K562 (cell line): ENCODE measurements around the gene FGR. TPM values are rescaled to one million over a fixed set of nuclear protein-coding genes. Genes with fewer than 3 reads are reported as not detected.

Experiments used
- ATAC-seq: fragments of 200-7000 bp; cut with Tn5 transposase; 3 replicates; pipeline ENCODE4 v1.9.1; 2020; ENCODE audit warnings: moderate library complexity
- BruUV-seq: library from RNA; stranded (reverse); fragments of 400-500 nt; replicated peaks from 2 replicates; lab custom pipeline; 2021; lab: Mats Ljungman, UMichigan
- CTCF ChIA-PET: fragments of 300-600 bp; formaldehyde crosslinking; extraction: SDS; loops from one replicate; lab custom pipeline; 2021; ENCODE audit warnings: low intra/inter-chr PET ratio; lab: Yijun Ruan, JAX
- POLR2A ChIA-PET: fragments of 300-600, 350-650 bp; sonication (Branson Sonifier 250); formaldehyde crosslinking; extraction: SDS; loops from one replicate; lab custom pipeline; 2021; ENCODE audit warnings: antibody characterized with exemption, inconsistent platforms; lab: Yijun Ruan, JAX
- DNase-seq, 4 experiments: peaks; one replicate each; pipeline versions ENCODE4 v3.0.0 to v3.0.0-alpha.2; 2011 to 2018; ENCODE audit warnings: low spot score in 3 of 4, mixed read lengths in 3 of 4; ENCODE audit errors: extremely low read depth in 1 of 4
- FAIRE-seq: peaks from 2 replicates; lab custom pipeline; 2011; peaks lifted over from hg19 to GRCh38; lab: Jason Lieb, UNC
- H2AFZ ChIP-seq: 2 replicates; pipeline ENCODE4 v1.6.0; 2011; ENCODE audit warnings: low read depth, low read length, control low read depth, inconsistent platforms
- H3K27ac ChIP-seq: fragments of 200-600 bp; 3 replicates; pipeline ENCODE4 v1.8.0; 2011; ENCODE audit warnings: low read depth, mild to moderate bottlenecking, control low read depth, inconsistent platforms, low read length, moderate library complexity, mixed read lengths; ENCODE audit errors: extremely low read depth
- H3K27me3 ChIP-seq, 2 experiments: fragments of 300-600 bp in 1 of 2; 2 replicates in 1 of 2; 3 replicates in 1 of 2; pipeline versions ENCODE4 v1.6.0 to v1.8.0; 2011; ENCODE audit warnings: inconsistent platforms in 2 of 2, low read length in 2 of 2, mild to moderate bottlenecking in 1 of 2, mixed read lengths in 1 of 2, moderate library complexity in 1 of 2; ENCODE audit not compliant: control insufficient read depth in 2 of 2, insufficient read depth in 2 of 2
- H3K36me3 ChIP-seq: fragments of 300-600 bp; 3 replicates; pipeline ENCODE4 v1.8.0; 2011; ENCODE audit warnings: mild to moderate bottlenecking, low read length, inconsistent platforms; ENCODE audit not compliant: control insufficient read depth, insufficient read depth
- H3K4me1 ChIP-seq, 2 experiments: fragments of 200-600 bp in 1 of 2; replicated peaks in 1 of 2; 2 replicates in 1 of 2; 3 replicates in 1 of 2; pipeline versions ENCODE4 v1.5.1 to v1.8.0; 2011; ENCODE audit warnings: inconsistent platforms in 2 of 2, low read length in 2 of 2, mild to moderate bottlenecking in 1 of 2, mixed read lengths in 1 of 2, moderate library complexity in 1 of 2; ENCODE audit not compliant: control insufficient read depth in 2 of 2, insufficient read depth in 2 of 2
- H3K4me2 ChIP-seq: 2 replicates; pipeline ENCODE4 v1.6.1; 2011; ENCODE audit warnings: low read length, control low read depth, inconsistent platforms, mixed read lengths; ENCODE audit not compliant: insufficient read depth
- H3K4me3 ChIP-seq: fragments of 200-600 bp; sonication (generic), shearing (Covaris generic); 2 replicates; pipeline ENCODE4 v1.5.1; 2016; ENCODE audit warnings: control low read depth, inconsistent platforms
- H3K79me2 ChIP-seq: fragments of 200-600 bp; 3 replicates; pipeline ENCODE4 v1.8.0; 2011; ENCODE audit warnings: low read length, inconsistent platforms; ENCODE audit not compliant: control insufficient read depth, insufficient read depth
- H3K9ac ChIP-seq, 2 experiments: 2 replicates each; pipeline versions ENCODE4 v1.6.0 to v1.6.1; 2011; ENCODE audit warnings: low read depth in 2 of 2, low read length in 2 of 2, control low read depth in 1 of 2, inconsistent platforms in 1 of 2, mild to moderate bottlenecking in 1 of 2, mixed read lengths in 1 of 2; ENCODE audit not compliant: insufficient read depth in 1 of 2
- H3K9me1 ChIP-seq: one replicate; pipeline ENCODE4 v1.6.0; 2011; ENCODE audit warnings: inconsistent platforms, mild to moderate bottlenecking, low read length, moderate library complexity; ENCODE audit not compliant: control insufficient read depth, insufficient read depth
- H3K9me3 ChIP-seq: replicated peaks from 2 replicates; pipeline ENCODE4 v1.5.1; 2011; ENCODE audit warnings: low read depth, low read length, inconsistent platforms; ENCODE audit not compliant: control insufficient read depth, insufficient read depth
- H4K20me1 ChIP-seq: replicated peaks from 2 replicates; pipeline ENCODE4 v1.6.1; 2011; ENCODE audit warnings: low read length, inconsistent platforms, mixed read lengths; ENCODE audit not compliant: control insufficient read depth, insufficient read depth
- CREM ChIP-seq: IDR thresholded peaks from 2 replicates; pipeline ENCODE4 v1.6.1; 2014; ENCODE audit warnings: antibody characterized with exemption, low read depth
- SRSF9 ChIP-seq: fragments of 200-400 bp; formaldehyde crosslinking; IDR thresholded peaks from 2 replicates; pipeline ENCODE4 v1.6.1; 2017; ENCODE audit warnings: low read depth, low read length, borderline replicate concordance
- ZNF134 ChIP-seq: fragments of 250-450 bp; sonication (Bioruptor Pico); conservative IDR thresholded peaks from 2 replicates; pipeline ENCODE4 v1.4.0; 2020
- WGBS: fragments of 100-300 bp; shearing (Covaris generic); methylation state at CpG from one replicate; pipeline ENCODE4 v1.1.6; 2016; ENCODE audit warnings: low coverage, mixed read lengths; ENCODE audit not compliant: insufficient coverage; ENCODE audit errors: missing lambda C conversion rate; 5-methylcytosine and 5-hydroxymethylcytosine counted together
- in situ Hi-C: fragments of 300-500 bp; cut with MboI; formaldehyde crosslinking; loops from 4 replicates; pipeline ENCODE4 v1.15.0; 2018; ENCODE audit warnings: inconsistent platforms, mixed read lengths
- intact Hi-C: fragments of 100-400 bp; cut with micrococcal nuclease; formaldehyde crosslinking; loops from 2 replicates; pipeline ENCODE4 v1.14.2; 2022
- polyA plus RNA-seq, 8 experiments: library from polyadenylated mRNA; depleted of rRNA in 4 of 8; stranded (reverse) in 5 of 8; unstranded in 3 of 8; fragments of >200 nt; fragmentation: Nextera tagmentation in 2 of 8; fragmentation: Illumina TruSeq in 1 of 8; extraction: Ambion mirVana in 2 of 8; extraction: Trizol in 1 of 8; gene quantifications; 2 replicates each; pipeline versions ENCODE4 v1.2.1 to v1.2.3, GENCODE V29; 2011 to 2014; ENCODE audit warnings: inconsistent platforms in 1 of 8, missing spikeins in 1 of 8
- total RNA-seq, 7 experiments: library from RNA; depleted of rRNA in 6 of 7; stranded (reverse); fragments of >200 nt in 6 of 7; fragmentation: Illumina TruSeq in 2 of 7; extraction: Trizol in 2 of 7; gene quantifications; 2 replicates each; pipeline versions ENCODE4 v1.2.1 to v1.2.3, GENCODE V29; 2011 to 2021; ENCODE audit warnings: low replicate concordance in 1 of 7

The FGR gene
- total and polyA plus RNA-seq, 9 of the 15 experiments (the other 6 are each of a cell fraction or from before 2014, with no cell fraction given): 0.04 to 0.11 TPM; not detected in 7

DNA sequence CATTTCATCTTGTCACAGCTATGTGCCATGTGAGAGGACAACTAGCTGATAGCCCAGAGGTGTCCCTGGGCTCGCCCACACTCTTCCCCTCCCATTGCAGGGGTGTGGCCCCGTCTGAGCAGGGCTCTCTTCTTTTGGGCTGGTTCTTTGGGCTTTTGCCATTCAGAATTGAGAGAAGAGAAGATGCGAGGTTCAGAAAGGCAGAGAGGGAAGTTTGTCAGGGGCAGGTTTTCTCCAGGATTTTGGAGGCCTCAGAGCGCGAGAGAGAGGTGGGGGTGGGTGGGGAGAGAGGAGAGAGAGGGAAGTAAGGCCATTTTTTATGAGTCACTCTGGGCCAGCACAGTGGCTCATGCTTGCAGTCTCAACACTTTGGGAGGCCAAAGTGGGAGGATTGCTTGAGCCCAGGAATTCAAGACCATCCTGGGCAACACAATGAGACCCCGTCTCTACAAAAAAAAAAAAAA lies 31.8 kb upstream of the FGR start (continued):
- peak; percentile 75 for TF ChIP-seq CREM

DNA sequence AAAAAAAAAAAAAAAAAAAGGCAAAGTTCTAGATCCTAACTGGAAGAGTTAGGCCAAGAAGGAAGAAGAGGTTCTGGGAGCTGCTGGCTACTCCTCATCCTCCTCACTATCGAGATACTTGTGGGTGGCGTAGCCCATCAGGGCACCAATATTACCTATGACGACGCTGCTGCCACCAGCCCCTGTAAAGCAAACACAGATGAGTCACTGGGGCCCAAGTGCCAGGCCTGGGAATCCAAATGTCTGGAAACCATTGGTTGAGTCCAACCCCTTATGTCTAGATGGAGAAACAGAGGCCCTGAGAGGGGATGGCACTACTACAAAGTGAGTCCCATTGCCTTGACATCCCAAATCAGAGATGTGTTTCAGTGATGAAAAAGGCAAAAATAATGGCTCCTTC lies 31.3 kb upstream of the FGR start:
- WGBS: 59% methylated on average over 4 of the region's 4 CpGs
- DNase-seq (no peak), FAIRE-seq (no peak), ATAC-seq (no peak)
- CTCF ChIA-PET: interaction anchor here (1.1 to 8.3 kb wide), 2 partner anchors 58 to 274 kb away, joined by 3 to 157 read pairs; partner anchors contain the start of gene GPR3
- Histone ChIP-seq H3K9me1 (no peaks in the 10 kb centered on the region), H3K4me1 (peaks cover 27% of the 10 kb centered on the region in 2 experiments), H3K4me3 (no peak overlapping the region), H2AFZ (peak overlapping the region; percentile 64), H3K9ac (peak overlapping the region in 1 of 2 experiments; percentile 2; a peak in 1 of 4 replicates), H3K27me3 (no peaks in the 10 kb centered on the region), H3K4me2 (peak overlapping the region; percentile 30), H4K20me1 (no peaks in the 10 kb centered on the region), H3K9me3 (no peaks in the 10 kb centered on the region), H3K36me3 (no peaks in the 10 kb centered on the region), H3K79me2 (no peaks in the 10 kb centered on the region), H3K27ac (peak overlapping the region; percentile 22; the same call in 2 of the 3 replicates)
- in situ Hi-C loops: loop anchor here (5.0 kb wide), 1 partner anchor 564 kb away; no protein-coding TSS in a partner anchor
- intact Hi-C loops: loop anchor here (5.0 to 10.0 kb wide), 2 partner anchors 166 to 621 kb away; partner anchors contain the start of gene PPP1R8
- TF ChIP-seq ZNF134 (CRISPR knock-in tag) (0 out of 2 replicates have a peak, but pooled peaks have one; percentile 16), SRSF9 (no peak)
- POLR2A ChIA-PET: interaction anchor here (1.0 kb wide), 1 partner anchor 53 kb away, joined by 3 read pairs; no protein-coding TSS in a partner anchor
- no TSS peak for BruUV-seq
